Neural cell (in vitro differentiated cells): Measurements from ENCODE around the gene TMPRSS12. TPM values are rescaled to one million over a fixed set of nuclear protein-coding genes. Genes with fewer than 3 reads are reported as not detected.
"Not testable (repeated sequence)": the region's sequence is repeated elsewhere in the genome, so short reads cannot be mapped to it uniquely, and the experiment has no call there.

Experiments used
- H2AFZ ChIP-seq: fragments of 200-600, 300-800 bp; sonication (generic), shearing (Covaris generic); 2 replicates; pipeline ENCODE4 v1.6.0; 2014; ENCODE audit warnings: low read depth, mild to moderate bottlenecking, antibody characterized with exemption, low read length, moderate library complexity
- H3F3A ChIP-seq: fragments of 200-600 bp; shearing (Covaris generic); 2 replicates; pipeline ENCODE4 v1.6.1; 2016; ENCODE audit warnings: mild to moderate bottlenecking, moderate library complexity, mixed read lengths, antibody characterized with exemption, low read length; ENCODE audit not compliant: insufficient read depth, poor library complexity, severe bottlenecking
- H3K27ac ChIP-seq: fragments of 200-600, 300-800 bp; sonication (generic), shearing (Covaris generic); 2 replicates; pipeline ENCODE4 v1.5.1; 2014; ENCODE audit warnings: mild to moderate bottlenecking, low read length, moderate library complexity
- H3K27me3 ChIP-seq: fragments of 300-800, 200-600 bp; sonication (generic), shearing (Covaris generic); 2 replicates; pipeline ENCODE4 v1.6.0; 2014; ENCODE audit warnings: mild to moderate bottlenecking, low read depth, low read length, moderate library complexity; ENCODE audit not compliant: insufficient read depth
- H3K36me3 ChIP-seq: fragments of 300-800, 200-600 bp; sonication (generic), shearing (Covaris generic); 2 replicates; pipeline ENCODE4 v1.5.1; 2014; ENCODE audit warnings: mild to moderate bottlenecking, antibody characterized with exemption, low read length, moderate library complexity; ENCODE audit not compliant: insufficient read depth
- H3K4me2 ChIP-seq: fragments of 300-800, 200-600 bp; sonication (generic), shearing (Covaris generic); 2 replicates; pipeline ENCODE4 v1.6.0; 2014; ENCODE audit warnings: mild to moderate bottlenecking, low read length
- H3K4me3 ChIP-seq: fragments of 300-800, 200-600 bp; sonication (generic), shearing (Covaris generic); 2 replicates; pipeline ENCODE4 v1.5.1; 2014; ENCODE audit warnings: mild to moderate bottlenecking, low read length, moderate library complexity
- H3K79me2 ChIP-seq: fragments of 200-600 bp; shearing (Covaris generic); replicated peaks from 2 replicates; pipeline ENCODE4 v1.6.0; 2014; ENCODE audit warnings: mild to moderate bottlenecking, low read length, moderate library complexity; ENCODE audit not compliant: insufficient read depth
- H3K9ac ChIP-seq: fragments of 300-800, 200-600 bp; sonication (generic), shearing (Covaris generic); 2 replicates; pipeline ENCODE4 v1.6.1; 2016; ENCODE audit warnings: mild to moderate bottlenecking, low read length, mixed read lengths
- H3K9me2 ChIP-seq: fragments of 200-600 bp; shearing (Covaris generic); 2 replicates; pipeline ENCODE4 v1.6.1; 2016; ENCODE audit warnings: mild to moderate bottlenecking, low read length, mixed read lengths; ENCODE audit not compliant: insufficient read depth
- H3K9me3 ChIP-seq: fragments of 200-600, 300-800 bp; sonication (generic), shearing (Covaris generic); 2 replicates; pipeline ENCODE4 v1.6.1; 2016; ENCODE audit warnings: mild to moderate bottlenecking, mixed run types, low read length, moderate library complexity, mixed read lengths
- H4K20me1 ChIP-seq: fragments of 200-600 bp; shearing (Covaris generic); 2 replicates; pipeline ENCODE4 v1.6.1; 2016; ENCODE audit warnings: mild to moderate bottlenecking, mixed run types; ENCODE audit not compliant: insufficient read depth
- EP300 ChIP-seq: fragments of 450-650 bp; conservative IDR thresholded peaks from 2 replicates; pipeline ENCODE4 v1.6.1; 2014; ENCODE audit warnings: antibody characterized with exemption, mild to moderate bottlenecking, moderate library complexity; ENCODE audit not compliant: poor library complexity, severe bottlenecking
- EZH2 ChIP-seq: fragments of 200-600, 300-800 bp; shearing (Covaris generic), sonication (generic); IDR thresholded peaks from 2 replicates; pipeline ENCODE4 v1.6.1; 2014; ENCODE audit warnings: antibody characterized with exemption, low read length, borderline replicate concordance, mild to moderate bottlenecking; ENCODE audit not compliant: insufficient read depth, poor library complexity, severe bottlenecking
- MXI1 ChIP-seq: fragments of 450-650 bp; conservative IDR thresholded peaks from 2 replicates; pipeline ENCODE4 v1.6.1; 2014; ENCODE audit warnings: antibody characterized with exemption, mild to moderate bottlenecking; ENCODE audit not compliant: poor library complexity, severe bottlenecking
- POLR2AphosphoS5 ChIP-seq: IDR thresholded peaks from 2 replicates; pipeline ENCODE4 v1.6.1; 2012
- RAD21 ChIP-seq: fragments of 450-650 bp; conservative IDR thresholded peaks from 2 replicates; pipeline ENCODE4 v1.6.1; 2014; ENCODE audit warnings: antibody characterized with exemption, mild to moderate bottlenecking, moderate library complexity
- SMC3 ChIP-seq: fragments of 450-650 bp; conservative IDR thresholded peaks from 2 replicates; pipeline ENCODE4 v1.6.1; 2014; ENCODE audit warnings: antibody characterized with exemption, mild to moderate bottlenecking, moderate library complexity; ENCODE audit not compliant: poor library complexity
- TAF1 ChIP-seq: IDR thresholded peaks from 2 replicates; pipeline ENCODE4 v1.6.1; 2012; ENCODE audit warnings: low read depth
- polyA plus RNA-seq: library from polyadenylated mRNA; depleted of rRNA; stranded (reverse); fragments of >200 nt; gene quantifications from 2 replicates; pipeline ENCODE4 v1.2.3, GENCODE V29; 2014
- TF ChIP-seq, protein P1 (sequence below): IDR thresholded peaks from 2 replicates; pipeline ENCODE4 v1.6.1; 2012; ENCODE audit warnings: borderline replicate concordance
- TF ChIP-seq, protein P2 (sequence below): fragments of 450-650 bp; IDR thresholded peaks from 2 replicates; pipeline ENCODE4 v1.5.1; 2014; ENCODE audit warnings: antibody characterized with exemption, mild to moderate bottlenecking, moderate library complexity; ENCODE audit not compliant: poor library complexity, severe bottlenecking

Gene TMPRSS12
- polyA plus RNA-seq, 1 donor from 2014 or later: not detected

DNA sequence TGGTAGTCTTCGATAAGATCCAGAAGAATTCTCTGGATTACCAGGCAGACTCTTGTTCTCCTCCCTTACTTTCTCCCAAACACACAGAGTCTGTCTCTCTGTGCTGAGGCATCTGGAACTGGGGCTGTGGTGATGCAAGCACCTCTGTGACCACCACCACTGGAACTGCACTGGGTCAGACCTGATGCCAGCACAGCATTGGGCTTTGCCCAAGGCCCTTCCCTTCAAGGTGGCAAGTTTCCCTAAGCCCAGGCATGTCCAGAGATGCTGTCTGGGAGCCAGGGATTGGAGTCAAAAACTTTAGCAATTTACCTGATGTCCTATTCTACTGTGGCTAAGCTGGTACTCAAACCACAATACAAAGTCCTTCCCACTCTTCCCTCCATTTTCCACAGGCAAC, 14.6 kb upstream of the TMPRSS12 start:
- Histone ChIP-seq H3K27ac (no peak overlapping the region), H3F3A (no peaks in the 10 kb centered on the region), H4K20me1 (no peaks in the 10 kb centered on the region), H3K4me2 (no peak overlapping the region), H3K9me2 (no peaks in the 10 kb centered on the region), H3K27me3 (no peaks in the 10 kb centered on the region), H3K4me3 (no peak overlapping the region), H3K36me3 (no peaks in the 10 kb centered on the region), H3K9ac (no peak overlapping the region), H3K79me2 (no peaks in the 10 kb centered on the region), H2AFZ (no peak overlapping the region), H3K9me3 (no peaks in the 10 kb centered on the region)
- TF ChIP-seq, protein P1, sequence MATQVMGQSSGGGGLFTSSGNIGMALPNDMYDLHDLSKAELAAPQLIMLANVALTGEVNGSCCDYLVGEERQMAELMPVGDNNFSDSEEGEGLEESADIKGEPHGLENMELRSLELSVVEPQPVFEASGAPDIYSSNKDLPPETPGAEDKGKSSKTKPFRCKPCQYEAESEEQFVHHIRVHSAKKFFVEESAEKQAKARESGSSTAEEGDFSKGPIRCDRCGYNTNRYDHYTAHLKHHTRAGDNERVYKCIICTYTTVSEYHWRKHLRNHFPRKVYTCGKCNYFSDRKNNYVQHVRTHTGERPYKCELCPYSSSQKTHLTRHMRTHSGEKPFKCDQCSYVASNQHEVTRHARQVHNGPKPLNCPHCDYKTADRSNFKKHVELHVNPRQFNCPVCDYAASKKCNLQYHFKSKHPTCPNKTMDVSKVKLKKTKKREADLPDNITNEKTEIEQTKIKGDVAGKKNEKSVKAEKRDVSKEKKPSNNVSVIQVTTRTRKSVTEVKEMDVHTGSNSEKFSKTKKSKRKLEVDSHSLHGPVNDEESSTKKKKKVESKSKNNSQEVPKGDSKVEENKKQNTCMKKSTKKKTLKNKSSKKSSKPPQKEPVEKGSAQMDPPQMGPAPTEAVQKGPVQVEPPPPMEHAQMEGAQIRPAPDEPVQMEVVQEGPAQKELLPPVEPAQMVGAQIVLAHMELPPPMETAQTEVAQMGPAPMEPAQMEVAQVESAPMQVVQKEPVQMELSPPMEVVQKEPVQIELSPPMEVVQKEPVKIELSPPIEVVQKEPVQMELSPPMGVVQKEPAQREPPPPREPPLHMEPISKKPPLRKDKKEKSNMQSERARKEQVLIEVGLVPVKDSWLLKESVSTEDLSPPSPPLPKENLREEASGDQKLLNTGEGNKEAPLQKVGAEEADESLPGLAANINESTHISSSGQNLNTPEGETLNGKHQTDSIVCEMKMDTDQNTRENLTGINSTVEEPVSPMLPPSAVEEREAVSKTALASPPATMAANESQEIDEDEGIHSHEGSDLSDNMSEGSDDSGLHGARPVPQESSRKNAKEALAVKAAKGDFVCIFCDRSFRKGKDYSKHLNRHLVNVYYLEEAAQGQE: no peak
- TF ChIP-seq SMC3 (no peak), RAD21 (no peak), EZH2 (no peak), TAF1 (no peak), EP300 (no peak), POLR2AphosphoS5 (no peak), MXI1 (no peak)
- TF ChIP-seq, protein P2, sequence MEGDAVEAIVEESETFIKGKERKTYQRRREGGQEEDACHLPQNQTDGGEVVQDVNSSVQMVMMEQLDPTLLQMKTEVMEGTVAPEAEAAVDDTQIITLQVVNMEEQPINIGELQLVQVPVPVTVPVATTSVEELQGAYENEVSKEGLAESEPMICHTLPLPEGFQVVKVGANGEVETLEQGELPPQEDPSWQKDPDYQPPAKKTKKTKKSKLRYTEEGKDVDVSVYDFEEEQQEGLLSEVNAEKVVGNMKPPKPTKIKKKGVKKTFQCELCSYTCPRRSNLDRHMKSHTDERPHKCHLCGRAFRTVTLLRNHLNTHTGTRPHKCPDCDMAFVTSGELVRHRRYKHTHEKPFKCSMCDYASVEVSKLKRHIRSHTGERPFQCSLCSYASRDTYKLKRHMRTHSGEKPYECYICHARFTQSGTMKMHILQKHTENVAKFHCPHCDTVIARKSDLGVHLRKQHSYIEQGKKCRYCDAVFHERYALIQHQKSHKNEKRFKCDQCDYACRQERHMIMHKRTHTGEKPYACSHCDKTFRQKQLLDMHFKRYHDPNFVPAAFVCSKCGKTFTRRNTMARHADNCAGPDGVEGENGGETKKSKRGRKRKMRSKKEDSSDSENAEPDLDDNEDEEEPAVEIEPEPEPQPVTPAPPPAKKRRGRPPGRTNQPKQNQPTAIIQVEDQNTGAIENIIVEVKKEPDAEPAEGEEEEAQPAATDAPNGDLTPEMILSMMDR: no peak

DNA sequence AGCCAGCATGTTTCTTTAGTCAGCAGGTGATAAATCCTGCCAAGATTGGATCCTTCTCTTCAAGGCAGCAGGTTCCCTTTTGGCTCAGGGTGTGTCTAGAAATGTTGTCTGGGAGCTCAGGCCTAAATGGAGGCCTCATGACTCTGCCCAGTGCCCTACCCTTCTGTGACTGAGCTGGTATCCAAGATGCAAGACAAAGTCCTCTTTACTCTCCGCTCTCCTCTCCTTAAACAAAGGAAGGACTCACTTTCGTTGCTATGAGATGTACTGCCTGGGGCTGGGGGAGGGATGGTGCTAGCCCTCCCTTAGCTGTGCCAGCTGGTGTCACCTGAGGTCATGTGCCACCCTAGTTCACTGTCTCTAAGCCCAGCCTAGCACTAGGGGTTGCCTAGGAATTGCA, 13.8 kb upstream of the TMPRSS12 start:
- Histone ChIP-seq H3K9me2 (no peaks in the 10 kb centered on the region), H3K27me3 (no peaks in the 10 kb centered on the region), H3K4me3 (no peak overlapping the region), H3F3A (no peaks in the 10 kb centered on the region), H3K79me2 (no peaks in the 10 kb centered on the region), H3K9me3 (no peaks in the 10 kb centered on the region), H3K4me2 (no peak overlapping the region), H4K20me1 (no peaks in the 10 kb centered on the region), H3K36me3 (no peaks in the 10 kb centered on the region), H3K9ac (no peak overlapping the region), H2AFZ (no peak overlapping the region), H3K27ac (no peak overlapping the region)
- no peak for TF ChIP-seq SMC3

DNA sequence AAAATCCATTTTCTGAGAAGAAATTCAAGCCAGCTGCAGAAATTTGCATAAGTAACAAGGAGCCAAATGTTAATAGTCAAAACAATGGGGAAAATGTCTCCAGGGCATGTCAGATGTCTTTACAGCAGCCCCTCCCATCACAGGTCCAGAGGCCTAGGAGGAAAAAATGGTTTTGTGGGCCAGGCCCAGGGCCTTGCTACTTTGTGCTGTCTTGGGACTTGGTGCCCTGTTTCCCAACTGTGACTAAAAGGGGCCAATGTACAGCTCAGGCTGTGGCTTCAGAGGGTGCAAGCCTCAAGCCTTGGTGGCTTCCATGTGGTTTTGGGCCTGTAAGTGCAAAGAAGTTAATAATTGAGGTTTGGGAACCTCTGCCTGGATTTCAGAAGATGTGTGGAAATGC, 8.9 kb upstream of the TMPRSS12 start:
- not testable (repeated sequence) for H4K20me1 ChIP-seq, H3K9ac ChIP-seq, H3K27ac ChIP-seq, H3K79me2 ChIP-seq, H3K27me3 ChIP-seq, H3F3A ChIP-seq, H3K36me3 ChIP-seq, H3K9me3 ChIP-seq, H3K4me2 ChIP-seq, H2AFZ ChIP-seq, H3K9me2 ChIP-seq, H3K4me3 ChIP-seq
